Stimulated activated CD8-positive, alpha-beta memory T cell treated with anti-CD3 and anti-CD28 coated beads, Interleukin-15, amount 100 ng/mL, for 1 hour (primary cell): Measurements from ENCODE around the gene JAG2.

Source experiments
- DNase-seq: peaks from one replicate; pipeline ENCODE4 v3.0.0-alpha.2; 2020; ENCODE audit warnings: low read depth

The JAG2 gene

GRCh38 chr14:105091054-105091516 is 77.5 kb downstream of the JAG2 start:
- DNase-seq, result no peak
